Left hindlimb (tissue), 1 donor: ENCODE measurements around the gene PRLR.
"Not testable (repeated sequence)": the region's sequence is repeated elsewhere in the genome, so short reads cannot be mapped to it uniquely, and the experiment has no call there.

Experiments used
- DNase-seq: peaks from one replicate; pipeline ENCODE4 v3.0.0-alpha.2; 2018

The PRLR gene

GRCh38 chr5:35194635-35195471 is 35.4 kb downstream of the PRLR start:
- no peak for DNase-seq

GRCh38 chr5:35192506-35192905 is 37.8 kb downstream of the PRLR start:
- DNase-seq, result no peak

GRCh38 chr5:35189801-35190200 is 40.5 kb downstream of the PRLR start:
- not testable (repeated sequence) for DNase-seq

- no peak for DNase-seq
Observed at GRCh38 chr5:35188031-35188457, 42.2 kb downstream of the PRLR start.

GRCh38 chr5:35187621-35188020 is 42.7 kb downstream of the PRLR start:
- not testable (repeated sequence) for DNase-seq

GRCh38 chr5:35186749-35187148 is 43.5 kb downstream of the PRLR start:
- DNase-seq, result no peak

- DNase-seq, result no peak
Observed at GRCh38 chr5:35185518-35185917, 44.8 kb downstream of the PRLR start.

- no peak for DNase-seq
Observed at GRCh38 chr5:35183556-35183955, 46.7 kb downstream of the PRLR start.

- DNase-seq, result no peak
Observed at GRCh38 chr5:35182910-35183535, 47.3 kb downstream of the PRLR start.

- DNase-seq, result no peak
Observed at GRCh38 chr5:35182486-35182885, 47.8 kb downstream of the PRLR start.

- DNase-seq, result no peak
Observed at GRCh38 chr5:35180046-35180445, 50.2 kb downstream of the PRLR start.

- DNase-seq, result no peak
Observed at GRCh38 chr5:35177783-35178182, 52.5 kb downstream of the PRLR start.

- DNase-seq, result no peak
Observed at GRCh38 chr5:35172533-35172932, 57.8 kb downstream of the PRLR start.

GRCh38 chr5:35171991-35172390 is 58.3 kb downstream of the PRLR start:
- DNase-seq, result no peak

- no peak for DNase-seq
Observed at GRCh38 chr5:35171078-35171477, 59.2 kb downstream of the PRLR start.

- DNase-seq, result no peak
Observed at GRCh38 chr5:35166043-35166442, 64.2 kb downstream of the PRLR start.

- DNase-seq, result no peak
Observed at GRCh38 chr5:35164860-35165542, 65.3 kb downstream of the PRLR start.

GRCh38 chr5:35163710-35164033 is 66.6 kb downstream of the PRLR start:
- DNase-seq, result no peak

- DNase-seq, result no peak
Observed at GRCh38 chr5:35162848-35163709, 67.2 kb downstream of the PRLR start.

GRCh38 chr5:35161652-35162273 is 68.5 kb downstream of the PRLR start:
- peak; percentile 48 for DNase-seq

GRCh38 chr5:35160486-35161116 is 69.7 kb downstream of the PRLR start:
- DNase-seq, result no peak

- no peak for DNase-seq
Observed at GRCh38 chr5:35159370-35159742, 70.9 kb downstream of the PRLR start.
